ENCODE results near the gene GPR142.

GRCh38 chr17:74408262-74408661 is 41.0 kb downstream of the GPR142 start:
- TF ChIP-seq POLR2AphosphoS5 (IDR thresholded peaks at IDR 0.05; ENCODE audit: low read depth, low read length) (no peak), ZNF274 (IDR thresholded peaks at IDR 0.05; ENCODE audit: borderline replicate concordance, extremely low read depth, low read length) (no peak), SIN3A (conservative IDR thresholded peaks at IDR 0.05 in 1 of 2, IDR thresholded peaks at IDR 0.05 in 1 of 2; ENCODE audit: low read depth in 1 of 2, low read length in 2 of 2) (no peak), SUZ12 (IDR thresholded peaks at IDR 0.05; ENCODE audit: low read length) (no peak), POLR2A (IDR thresholded peaks at IDR 0.05; ENCODE audit: control extremely low read depth in 1 of 2, low read depth in 2 of 2, low read length in 2 of 2) (no peak), PHF8 (conservative IDR thresholded peaks at IDR 0.05; ENCODE audit: low read depth, low read length) (no peak), CTCF (IDR thresholded peaks at IDR 0.05; ENCODE audit: control extremely low read depth in 1 of 3, insufficient read depth in 1 of 3, low read depth in 1 of 3, low read length in 3 of 3) (peak; percentile 14 to 27 (median 15); a peak in 3 of 4 replicates), BRCA1 (IDR thresholded peaks at IDR 0.05; ENCODE audit: low read depth, low read length) (no peak)

All from H1 (cell line).